ENCODE measurements around the gene KIAA1217.

The KIAA1217 gene

GRCh38 chr10:24209946-24210491 lies 1.1 kb downstream of the KIAA1217 start:
- DNase-seq, result no peak

GRCh38 chr10:24210501-24210900 lies 1.6 kb downstream of the KIAA1217 start:
- no peak for DNase-seq

- no peak for DNase-seq
Observed at GRCh38 chr10:24213266-24213665, 4.3 kb downstream of the KIAA1217 start.

- no peak for DNase-seq
Observed at GRCh38 chr10:24213881-24214280, 4.9 kb downstream of the KIAA1217 start.

GRCh38 chr10:24214762-24215161 lies 5.8 kb downstream of the KIAA1217 start:
- DNase-seq, result no peak

DNA sequence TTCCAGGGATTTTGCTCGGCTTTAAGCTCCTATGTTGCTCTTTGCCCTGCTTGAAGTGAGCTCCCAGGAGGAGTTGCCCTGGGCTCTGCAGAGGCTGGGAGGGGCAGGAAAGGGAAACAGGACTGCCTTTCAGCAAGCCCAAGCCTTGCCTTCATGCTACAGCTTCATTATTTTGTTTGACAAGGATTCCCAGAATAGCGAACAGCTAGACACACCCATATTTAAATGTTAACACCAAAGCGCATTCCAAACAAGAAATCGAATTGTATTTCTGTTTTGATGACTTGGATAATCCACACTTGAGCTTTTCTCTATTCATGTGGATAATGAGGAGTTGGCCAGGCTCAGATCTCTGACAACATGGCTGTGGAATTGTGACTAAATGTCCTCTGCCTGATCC lies 6.3 kb downstream of the KIAA1217 start:
- no peak for DNase-seq

GRCh38 chr10:24215603-24216002 lies 6.7 kb downstream of the KIAA1217 start:
- no peak for DNase-seq

GRCh38 chr10:24219963-24220362 lies 11.0 kb downstream of the KIAA1217 start:
- DNase-seq, result no peak

GRCh38 chr10:24223341-24223740 lies 14.4 kb downstream of the KIAA1217 start:
- DNase-seq, result no peak

DNA sequence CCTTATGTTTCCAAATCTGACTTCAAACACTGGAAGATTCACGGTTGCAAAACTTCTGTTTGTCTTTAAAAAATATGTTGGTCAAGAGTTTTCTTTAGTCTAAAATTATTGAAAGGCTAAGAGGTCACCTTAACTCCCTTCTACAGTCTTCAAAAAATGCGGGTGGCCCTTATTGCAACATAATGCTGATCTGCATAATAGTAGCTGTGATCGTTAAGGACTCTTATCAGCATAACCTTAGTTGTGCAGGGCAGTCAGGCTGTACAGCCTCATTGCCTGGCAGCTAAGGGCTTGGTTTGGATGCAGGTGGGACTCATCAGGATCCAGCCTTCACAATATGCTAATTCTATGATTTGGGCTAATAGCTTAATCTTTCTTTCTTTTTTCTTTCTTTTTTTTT lies 15.0 kb downstream of the KIAA1217 start:
- no peak for DNase-seq

DNA sequence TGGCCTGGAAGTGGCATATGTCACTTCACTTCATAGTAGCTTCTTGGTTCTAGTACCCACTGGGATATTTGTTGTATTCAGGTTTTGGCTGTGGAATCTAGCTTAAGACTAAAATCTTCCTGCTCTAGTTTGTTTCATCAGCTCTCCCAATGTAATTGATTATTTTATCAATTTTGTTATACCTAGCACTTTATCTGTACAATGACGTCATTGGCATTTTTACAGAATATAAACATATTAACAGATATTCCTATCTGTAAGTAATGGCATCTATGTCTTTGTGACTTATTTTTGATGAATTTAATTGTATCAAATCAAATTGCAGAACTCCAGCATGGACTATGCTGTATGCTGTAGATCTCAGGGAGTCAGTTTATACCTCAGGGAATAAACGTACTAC lies 19.7 kb downstream of the KIAA1217 start:
- no peak for DNase-seq

- DNase-seq, result no peak
Observed at GRCh38 chr10:24229909-24230308, 21.0 kb downstream of the KIAA1217 start.

DNA sequence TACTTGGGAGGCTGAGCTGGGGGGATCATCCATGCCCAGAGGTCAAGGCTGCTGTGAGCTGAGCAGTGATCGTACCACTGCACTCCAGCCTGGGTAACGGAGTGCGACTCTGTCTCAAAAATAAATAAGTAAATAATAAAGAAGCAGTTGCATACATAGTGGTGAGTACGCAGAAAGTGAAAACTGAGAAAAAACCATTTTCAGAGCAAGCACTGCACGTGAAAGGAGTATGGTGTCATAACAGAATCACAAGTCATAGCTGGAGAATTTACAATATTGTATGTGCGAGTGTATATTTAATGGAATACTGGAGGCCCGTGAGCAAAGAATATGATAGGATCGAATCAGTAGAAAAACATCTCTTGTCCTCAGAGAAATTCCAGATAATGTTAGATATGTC lies 22.3 kb downstream of the KIAA1217 start:
- no peak for DNase-seq

DNA sequence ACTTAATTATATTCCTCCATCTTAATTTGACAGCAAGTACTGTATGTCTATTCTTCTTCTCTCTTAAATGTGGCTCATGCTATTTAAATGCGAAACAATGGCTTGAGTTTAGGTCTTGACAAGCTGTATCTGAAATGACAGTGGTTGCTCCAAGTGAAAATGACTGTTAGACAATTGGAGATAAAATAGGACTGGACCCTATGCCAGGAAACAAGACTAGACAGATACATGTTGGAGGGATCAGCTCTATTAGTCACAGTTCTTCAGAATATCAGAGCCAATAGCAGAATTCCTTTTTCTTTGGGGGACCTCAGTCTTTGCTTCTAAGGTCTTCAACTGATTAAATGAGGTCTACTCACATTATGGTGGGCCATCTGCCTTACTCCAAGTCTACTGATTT lies 25.8 kb downstream of the KIAA1217 start:
- DNase-seq, result no peak

- no peak for DNase-seq
Observed at GRCh38 chr10:24235471-24235870, 26.5 kb downstream of the KIAA1217 start.

- DNase-seq, result no peak
Observed at GRCh38 chr10:24237801-24238395, 29.0 kb downstream of the KIAA1217 start.

GRCh38 chr10:24238519-24239247 lies 29.7 kb downstream of the KIAA1217 start:
- DNase-seq, result no peak

GRCh38 chr10:24239289-24240040 lies 30.5 kb downstream of the KIAA1217 start:
- no peak for DNase-seq

DNA sequence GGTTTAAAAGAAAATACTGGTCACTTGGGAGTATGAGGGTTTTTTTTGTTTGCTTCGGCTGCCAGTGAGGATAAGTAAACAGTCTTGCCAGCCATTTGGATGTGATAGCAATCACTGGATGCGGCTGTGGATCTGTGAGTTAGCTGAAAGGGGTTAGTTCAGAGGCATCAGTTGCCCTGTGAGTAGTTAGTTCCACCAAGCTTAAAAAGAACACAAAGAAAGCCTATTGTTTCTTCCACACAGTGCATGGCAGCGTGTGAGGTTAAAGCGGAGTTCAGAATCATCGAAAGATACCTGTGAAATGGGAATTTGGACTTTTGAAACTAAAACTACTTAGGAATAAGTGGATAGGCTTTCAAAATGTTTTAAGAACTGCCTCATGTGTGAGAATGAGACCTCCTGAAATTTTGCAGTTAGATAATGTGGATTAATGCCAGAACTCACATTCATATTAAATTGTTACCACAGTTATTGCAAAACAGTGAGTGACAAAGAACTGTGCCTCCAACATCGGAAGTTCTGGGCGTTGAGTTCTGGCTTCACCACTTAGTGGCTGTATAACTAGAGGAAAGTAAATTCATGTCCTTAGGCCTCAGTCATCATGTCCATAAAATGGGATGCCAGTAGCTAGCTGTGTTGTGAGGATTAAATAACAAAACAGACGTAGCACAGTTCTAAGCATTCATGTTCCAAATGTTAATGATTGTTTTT lies 31.3 kb downstream of the KIAA1217 start:
- no peak for DNase-seq

GRCh38 chr10:24241536-24242040 lies 32.6 kb downstream of the KIAA1217 start:
- DNase-seq, result no peak

GRCh38 chr10:24242562-24242961 lies 33.6 kb downstream of the KIAA1217 start:
- no peak for DNase-seq

- DNase-seq, result no peak
Observed at GRCh38 chr10:24246365-24246764, 37.4 kb downstream of the KIAA1217 start.

DNA sequence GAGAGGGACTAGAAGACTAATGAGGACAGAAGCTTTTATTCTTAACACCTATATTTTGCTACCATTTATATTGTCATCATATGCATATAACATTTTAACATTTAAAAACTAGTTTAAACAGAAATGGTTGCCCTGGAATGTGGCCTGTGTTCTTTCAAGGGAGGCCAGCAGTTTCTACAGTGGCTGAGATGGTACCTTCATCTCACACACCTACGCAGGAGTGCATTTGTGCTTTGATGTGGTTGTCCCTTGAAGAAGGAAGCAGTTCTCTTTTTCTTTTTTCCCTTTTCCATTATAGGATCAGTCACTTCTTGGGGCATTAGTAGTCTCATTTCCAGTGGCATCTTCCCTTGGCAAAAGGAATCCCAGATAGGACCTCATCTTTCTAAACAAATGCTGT lies 38.9 kb downstream of the KIAA1217 start:
- no peak for DNase-seq
